Lung microvascular endothelial cell (primary cell): ENCODE data around the gene CLINT1. TPM values are rescaled to one million over a fixed set of nuclear protein-coding genes. Genes with fewer than 3 reads are reported as not detected.
"Not testable (repeated sequence)": the region's sequence is repeated elsewhere in the genome, so short reads cannot be mapped to it uniquely, and the experiment has no call there.

ENCODE experiments used
- DNase-seq, 2 donors: peaks; one replicate each; pipeline versions ENCODE4 v3.0.0 to v3.0.0-alpha.2; 2010; ENCODE audit warnings: low read depth in 2 of 2
- total RNA-seq: library from RNA; depleted of rRNA; stranded (reverse); fragments of >200 nt; gene quantifications from 2 replicates; pipeline ENCODE4 v1.2.1, GENCODE V29; 2014

Gene CLINT1
- 73.2 and 86.7 TPM in 2 replicates for total RNA-seq

DNA sequence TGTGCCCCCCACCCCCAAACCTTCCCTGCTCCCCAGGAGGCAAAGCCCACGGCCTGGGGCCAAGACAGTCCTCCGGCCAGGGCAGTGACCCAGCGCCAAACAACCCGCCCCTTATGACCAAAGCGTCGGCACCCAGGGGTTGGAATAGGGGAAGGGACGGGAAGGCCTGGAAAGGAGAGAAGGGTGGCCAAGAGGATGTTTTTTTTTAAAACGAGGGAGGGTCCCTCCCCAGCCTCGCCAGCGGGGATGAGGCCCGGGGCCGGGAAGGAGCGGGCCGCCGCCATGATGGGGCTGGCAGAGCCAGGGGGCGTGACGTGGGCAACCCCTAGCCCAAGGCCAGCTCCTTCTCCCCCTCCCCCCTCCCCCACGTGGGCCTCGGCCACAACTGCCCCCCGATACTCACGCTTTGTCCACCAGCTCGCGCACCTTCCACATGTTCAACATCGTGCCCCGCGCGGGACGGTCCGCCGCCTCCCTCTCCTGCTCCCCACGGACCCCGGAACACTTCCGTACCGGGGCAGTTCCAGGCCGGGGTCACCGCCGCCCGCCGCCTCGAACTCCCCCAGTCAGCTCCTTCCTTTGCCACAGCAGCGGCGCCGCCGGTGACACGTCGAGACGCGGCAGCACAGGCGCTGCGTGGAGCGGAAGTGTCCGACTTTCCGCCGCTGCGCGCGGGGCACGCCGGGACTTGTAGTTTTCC is at the start of gene CLINT1:
CLINT1 (minus strand) TSS at position 619 of the 700 bp plus-strand sequence; CDS start at position 444, 175 bp downstream.
- DNase-seq, result peak; percentile 88 to 90

DNA sequence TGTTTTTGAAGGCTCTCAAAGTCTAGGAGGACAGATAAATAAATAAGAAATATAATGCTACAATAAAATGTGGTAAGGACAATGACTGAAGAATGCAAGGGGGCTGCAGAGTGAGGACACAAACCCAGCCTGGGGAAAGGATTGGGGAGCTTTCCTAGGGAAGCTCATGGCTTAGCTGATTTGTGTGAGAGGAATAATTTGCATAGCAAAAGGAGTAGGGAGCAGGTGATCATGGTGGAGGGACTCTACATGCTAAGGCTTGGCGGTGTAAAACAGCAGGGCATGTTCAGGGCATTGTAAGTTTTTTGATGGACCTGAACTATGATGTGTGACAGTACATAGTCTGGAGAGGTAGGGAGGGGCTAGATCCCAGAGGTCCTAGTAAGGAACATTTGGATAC is 49.5 kb upstream of the CLINT1 start:
- no peak for DNase-seq

DNA sequence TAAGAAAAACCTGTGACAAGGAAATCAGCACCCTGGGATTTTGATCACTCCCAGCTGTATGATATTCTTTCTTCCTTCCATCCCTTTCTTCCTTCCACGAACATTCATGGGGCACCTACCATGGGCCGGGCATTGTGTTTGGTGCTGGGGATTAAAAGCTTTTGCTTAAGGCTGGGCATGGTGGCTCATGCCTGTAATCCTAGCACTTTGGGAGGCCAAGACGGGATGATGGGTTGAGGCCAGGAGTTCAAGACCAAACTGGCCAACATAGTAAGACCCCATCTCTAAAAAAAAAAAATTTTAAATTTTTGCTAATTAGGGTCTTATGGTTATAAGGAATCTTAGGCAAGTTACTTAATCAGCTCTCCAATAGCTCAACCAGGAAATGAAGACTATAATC is 48.5 kb upstream of the CLINT1 start:
- no peak for DNase-seq

DNA sequence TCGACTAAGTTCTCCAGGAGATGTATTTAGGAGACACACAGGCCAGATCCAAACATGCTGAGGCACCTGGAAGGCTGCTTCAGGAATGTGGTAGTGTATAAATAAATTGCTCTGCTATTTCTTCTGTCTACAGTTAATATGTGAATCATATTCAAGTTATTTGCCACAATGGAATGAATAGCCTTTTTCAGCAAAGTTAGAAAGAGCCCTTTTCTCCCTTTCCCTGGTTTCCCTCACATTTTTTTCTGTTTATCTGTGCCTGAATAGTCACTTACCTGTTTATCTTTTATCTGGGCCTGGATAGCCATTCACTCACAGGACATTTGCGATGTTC is 44.1 kb upstream of the CLINT1 start:
- no peak for DNase-seq

DNA sequence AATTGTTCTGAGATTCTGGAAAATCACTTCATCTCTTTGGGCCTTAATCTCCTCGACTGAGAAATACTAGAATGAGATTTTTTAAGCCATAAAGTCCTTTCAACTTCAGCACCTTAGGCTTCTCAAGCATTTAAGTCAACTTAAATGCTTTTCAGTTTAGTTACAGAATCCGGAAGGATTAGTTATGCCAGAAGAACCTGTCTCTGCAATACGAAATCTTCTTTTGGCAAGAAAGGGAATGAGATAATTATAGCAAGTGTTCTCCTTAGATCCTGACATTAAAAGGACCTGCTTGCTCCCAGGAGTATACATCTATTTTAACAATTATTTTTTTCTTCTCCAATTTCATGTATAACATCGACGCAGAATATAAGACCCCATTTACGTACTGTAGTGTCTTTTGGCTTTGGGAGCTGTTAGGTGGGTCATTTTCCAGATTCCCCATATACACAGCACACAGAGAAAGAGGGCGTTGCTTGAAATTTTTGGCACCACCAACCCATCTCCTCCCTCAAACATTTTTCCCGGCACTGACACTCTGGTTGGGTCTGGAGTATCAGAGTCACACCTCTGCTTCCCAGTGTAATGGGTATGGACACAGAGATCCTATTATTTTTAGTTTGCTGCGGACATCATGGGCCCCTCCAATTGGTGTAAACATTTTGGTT is 43.6 kb upstream of the CLINT1 start:
- no peak for DNase-seq

DNA sequence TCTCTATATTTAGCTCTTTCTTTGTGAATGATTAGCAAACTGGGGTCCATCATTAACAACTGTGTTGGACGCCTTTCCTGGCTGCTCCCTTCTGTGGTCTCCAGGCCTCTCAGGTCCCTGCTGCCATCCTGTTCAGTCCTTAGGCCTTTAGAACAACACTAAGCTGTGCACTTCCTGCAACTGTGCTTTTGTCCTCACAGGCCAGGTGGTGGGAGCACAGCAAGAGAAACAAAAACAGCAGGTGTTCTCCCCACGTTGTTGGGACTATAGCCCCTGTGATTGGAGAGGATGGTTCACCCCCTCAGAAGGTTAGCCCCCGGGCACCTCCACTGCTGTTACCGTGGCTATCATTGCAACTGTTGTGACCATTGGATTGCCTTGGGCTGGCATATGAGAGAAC is 41.7 kb upstream of the CLINT1 start:
- DNase-seq, result no peak

DNA sequence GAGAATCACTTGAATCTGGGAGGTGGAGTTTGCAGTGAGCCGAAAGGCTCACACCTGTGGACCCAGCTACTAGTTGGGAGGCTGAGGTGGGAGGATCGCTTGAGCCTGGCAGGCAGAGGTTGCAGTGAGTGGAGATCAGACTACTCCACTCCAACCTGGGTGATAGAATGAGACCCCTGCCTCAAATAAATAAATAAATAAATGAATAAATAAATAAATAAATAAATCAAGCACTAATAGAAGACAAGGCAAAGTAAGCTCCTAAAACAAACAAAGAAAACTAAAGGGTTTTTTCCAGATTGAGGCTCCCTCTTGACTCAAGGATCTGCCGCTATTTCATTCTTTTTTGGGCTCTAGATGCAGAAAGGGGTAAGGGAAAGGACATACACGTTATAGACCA is 34.7 kb upstream of the CLINT1 start:
- DNase-seq, result no peak

DNA sequence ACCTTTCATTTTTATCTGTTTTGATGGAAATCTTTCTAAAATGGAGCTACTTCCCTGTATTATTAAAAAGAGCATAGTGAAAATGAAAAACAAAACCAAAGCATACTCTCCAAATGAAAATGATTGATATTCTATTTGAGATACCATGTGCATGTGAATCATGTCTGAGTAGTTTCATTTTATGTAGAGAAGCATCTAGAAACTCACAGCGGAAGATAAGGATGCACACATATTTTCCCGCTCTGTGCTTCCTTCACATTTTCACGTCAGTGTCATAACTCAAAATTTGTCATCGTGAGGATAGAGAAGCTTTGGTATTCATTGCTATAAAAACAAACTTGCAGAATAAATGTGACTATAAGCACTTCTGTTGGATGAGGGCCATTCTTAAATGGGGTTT is 34.0 kb upstream of the CLINT1 start:
- DNase-seq, result no peak

DNA sequence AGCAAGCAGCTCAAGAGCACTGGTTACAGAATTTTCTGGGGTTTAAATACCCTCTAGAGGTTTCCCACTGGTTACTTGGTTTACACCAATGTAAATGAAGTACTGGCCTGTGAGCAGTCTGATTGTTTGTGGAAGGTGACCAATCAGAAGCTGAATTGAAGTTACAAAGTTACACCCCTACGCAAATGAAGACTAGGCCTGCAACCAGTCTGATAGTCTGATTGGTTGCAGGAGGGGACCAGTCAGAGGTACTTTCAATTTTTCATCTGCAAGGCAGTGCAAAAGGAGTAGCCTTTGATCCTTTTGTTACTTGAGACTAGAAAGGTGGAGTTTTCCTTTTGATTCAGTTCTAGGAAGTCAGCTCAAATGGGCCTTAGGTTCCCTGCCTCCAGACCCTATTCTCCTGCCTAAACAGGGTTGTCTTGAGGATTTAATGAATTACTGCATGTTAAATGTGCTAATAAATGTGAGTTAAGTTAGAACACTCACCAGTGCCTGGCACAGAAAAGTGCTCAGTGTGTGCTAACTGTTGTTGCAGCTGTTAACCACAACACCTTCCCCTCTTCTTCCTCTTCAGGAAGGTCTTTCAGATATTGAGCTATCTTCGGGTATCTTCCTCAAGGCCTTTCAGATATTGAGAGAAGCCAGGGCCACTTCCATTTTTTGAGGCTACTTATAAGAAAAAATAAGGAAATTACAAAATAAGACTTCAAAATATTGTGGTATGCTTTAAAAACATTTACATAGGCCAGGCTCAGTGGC is 32.1 kb upstream of the CLINT1 start:
- DNase-seq, result no peak

DNA sequence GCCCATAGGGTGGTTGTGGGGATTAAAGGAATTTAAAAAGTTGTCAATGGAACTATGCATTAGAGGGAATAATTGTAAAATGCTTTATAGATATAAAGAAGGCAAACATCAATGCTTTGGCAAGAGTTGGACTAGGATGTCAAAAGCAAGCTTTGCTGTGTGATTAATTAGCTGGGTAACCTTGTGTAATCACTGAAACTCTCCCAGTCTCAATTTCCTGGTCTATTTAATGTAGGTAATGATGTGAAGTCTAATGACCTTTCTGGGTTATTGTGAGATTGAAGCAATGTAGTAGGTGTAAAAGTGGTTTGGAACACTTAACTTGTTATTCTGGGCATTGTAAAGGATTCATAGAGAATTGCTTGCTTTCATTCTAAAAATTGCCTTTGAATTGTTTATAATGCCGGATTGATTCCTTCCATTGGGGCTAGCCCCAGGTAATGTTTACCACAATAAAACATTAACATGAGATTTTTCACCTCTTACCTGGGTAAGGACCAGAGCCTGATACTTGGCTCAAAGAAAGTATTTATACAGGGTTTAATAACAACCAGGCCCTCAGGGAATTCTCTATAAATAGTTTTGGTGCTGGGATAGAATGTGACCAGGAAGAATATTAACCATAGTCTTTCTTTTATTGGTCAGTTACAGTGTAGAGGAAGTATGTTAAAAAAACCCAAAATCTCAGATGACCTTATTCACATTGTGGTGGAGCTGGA is 30.0 kb upstream of the CLINT1 start:
- no peak for DNase-seq

DNA sequence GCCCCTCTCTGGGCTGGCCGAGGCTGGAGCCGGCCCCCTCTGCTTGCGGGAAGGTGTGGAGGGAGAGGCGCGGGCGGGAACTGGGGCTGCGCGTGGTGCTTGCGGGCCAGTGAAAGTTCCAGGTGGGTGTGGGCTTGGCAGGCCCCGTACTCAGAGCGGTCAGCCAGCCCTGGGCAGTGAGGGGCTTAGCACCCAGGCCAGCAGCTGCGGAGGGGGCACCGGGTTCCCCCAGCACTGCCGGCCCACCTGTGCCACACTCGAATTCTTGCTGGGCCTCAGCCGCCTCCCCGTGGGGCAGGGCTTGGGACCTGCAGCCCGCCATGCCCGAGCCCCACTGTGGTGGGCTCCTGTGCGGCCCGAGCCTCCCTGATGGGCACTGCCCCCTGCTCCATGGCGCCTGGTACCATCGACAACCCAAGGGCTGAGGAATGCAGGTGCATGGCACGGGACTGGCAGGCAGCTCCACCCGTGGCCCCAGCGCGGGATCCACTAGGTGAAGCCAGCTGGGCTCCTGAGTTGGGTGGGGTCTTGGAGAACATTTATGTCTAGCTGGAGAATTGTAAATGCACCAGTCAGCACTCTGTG is 27.9 kb upstream of the CLINT1 start:
- no peak for DNase-seq

DNA sequence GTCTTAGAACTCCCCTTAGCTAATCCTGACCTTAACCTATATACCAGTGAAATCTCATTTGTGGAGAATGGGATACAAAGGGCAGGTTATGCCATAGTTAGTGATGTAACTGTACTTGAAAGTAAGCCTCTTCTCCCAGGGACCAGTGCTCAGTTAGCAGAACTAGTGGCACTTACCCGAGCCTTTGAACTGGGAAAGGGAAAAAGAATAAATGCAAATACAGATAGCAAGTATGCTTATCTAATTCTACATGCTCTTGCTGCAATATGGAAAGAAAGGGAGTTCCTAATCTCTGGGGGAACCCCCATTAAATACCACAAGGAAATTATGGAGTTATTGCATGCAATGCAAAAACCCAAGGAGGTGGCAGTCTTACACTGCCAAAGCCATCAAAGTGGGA is 26.1 kb upstream of the CLINT1 start:
- not testable (repeated sequence) for DNase-seq

DNA sequence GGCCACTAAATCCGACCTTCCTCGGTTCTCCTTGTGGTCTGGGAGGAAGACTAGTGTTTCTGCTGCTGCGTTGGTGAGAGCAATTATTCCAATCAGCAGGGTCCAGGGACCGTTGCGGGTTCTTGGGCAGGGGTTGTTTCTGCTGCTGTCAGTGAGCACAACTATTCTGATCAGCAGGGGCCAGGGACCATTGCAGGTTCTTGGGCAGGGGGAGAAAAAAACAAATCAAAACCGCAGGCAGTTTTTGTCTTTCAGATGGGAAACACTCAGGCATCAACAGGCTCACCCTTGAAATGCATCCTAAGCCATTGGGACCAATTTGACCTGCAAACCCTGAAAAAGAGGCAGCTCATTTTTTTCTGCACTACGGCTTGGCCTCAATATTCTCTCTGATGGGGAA is 22.6 kb upstream of the CLINT1 start:
- not testable (repeated sequence) for DNase-seq

DNA sequence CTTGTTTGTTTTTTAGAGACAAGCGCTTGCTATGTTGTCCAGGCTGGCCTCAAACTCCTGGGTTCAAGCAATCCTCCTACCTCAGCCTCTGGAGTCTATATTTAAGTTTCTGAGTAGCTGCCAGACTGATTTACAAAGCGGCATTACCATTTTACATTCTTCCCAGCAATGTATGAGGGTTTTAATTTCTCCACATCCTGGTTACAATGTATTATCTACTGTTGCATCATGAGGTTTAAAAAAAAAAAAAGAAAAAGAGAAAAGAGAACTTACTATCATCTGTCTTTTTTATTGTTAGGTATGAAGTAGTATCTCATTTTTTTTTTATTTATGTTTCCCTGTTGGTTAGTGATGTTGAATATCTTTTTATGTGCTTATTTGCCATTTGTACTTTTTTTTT is 18.9 kb upstream of the CLINT1 start:
- no peak for DNase-seq

DNA sequence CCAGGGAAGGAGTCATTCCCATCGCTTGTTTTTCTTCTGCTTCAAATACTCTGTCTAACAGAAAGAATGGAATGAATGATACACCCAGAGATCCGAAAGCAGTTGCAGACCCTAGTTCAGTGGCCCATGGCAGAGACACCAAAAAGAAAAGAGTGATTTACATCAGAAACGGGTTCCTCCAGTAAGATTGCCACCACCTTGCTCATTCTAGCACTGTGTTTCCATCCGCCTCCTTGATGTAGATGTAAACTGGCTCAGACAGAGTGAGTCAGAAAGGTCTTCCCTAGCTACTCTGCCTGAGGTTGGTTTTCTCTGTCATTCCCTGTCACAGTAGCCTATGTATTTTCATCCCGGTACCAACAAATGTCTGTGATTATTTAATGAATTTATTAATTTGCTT is 15.9 kb upstream of the CLINT1 start:
- no peak for DNase-seq

DNA sequence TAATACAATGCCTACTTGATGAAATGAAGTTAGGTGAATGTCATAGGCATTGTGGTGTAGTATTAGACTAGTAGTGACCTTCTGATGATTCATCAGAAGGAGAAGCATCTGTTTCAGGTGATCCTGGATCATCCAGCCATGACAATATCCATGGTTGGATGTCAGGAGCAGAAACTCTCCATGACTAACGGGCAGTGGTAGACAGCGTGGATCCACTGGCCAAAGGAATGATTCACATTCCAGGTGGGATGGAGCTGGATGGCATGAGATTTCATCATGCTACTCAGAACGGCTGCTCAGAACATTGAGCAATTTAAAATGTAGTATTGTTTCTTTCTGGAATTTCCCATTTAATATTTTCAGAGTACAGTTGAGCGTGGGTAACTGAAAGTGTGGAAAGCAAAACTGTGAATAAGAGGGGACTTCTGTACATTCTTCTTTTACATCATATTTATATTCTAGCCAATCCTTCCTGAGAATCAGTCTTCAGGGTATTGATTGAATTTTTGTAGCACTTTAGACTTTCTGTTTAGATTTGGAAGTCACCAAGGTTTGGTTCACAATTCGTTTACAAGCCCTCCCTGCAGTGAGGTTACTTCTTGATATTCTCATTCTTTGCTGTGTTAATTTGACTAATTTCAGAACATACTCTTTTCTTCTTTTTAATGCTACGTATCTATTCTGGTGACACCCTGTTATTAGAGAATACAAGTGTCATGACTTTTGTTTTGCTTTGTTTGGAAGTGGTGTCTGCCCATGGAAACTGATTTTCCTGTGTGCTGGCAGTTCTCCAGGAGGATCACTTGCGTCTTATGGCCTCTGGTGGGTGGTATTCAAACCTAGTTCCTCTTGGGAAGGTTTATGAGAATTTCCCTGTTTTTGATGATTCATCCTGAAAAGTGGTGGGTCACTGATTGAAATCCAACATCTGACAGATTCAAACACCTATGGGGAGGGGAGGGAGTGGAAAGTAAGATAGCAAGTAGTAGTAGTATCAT is 12.2 kb upstream of the CLINT1 start:
- DNase-seq, result peak; percentile 45 to 73

DNA sequence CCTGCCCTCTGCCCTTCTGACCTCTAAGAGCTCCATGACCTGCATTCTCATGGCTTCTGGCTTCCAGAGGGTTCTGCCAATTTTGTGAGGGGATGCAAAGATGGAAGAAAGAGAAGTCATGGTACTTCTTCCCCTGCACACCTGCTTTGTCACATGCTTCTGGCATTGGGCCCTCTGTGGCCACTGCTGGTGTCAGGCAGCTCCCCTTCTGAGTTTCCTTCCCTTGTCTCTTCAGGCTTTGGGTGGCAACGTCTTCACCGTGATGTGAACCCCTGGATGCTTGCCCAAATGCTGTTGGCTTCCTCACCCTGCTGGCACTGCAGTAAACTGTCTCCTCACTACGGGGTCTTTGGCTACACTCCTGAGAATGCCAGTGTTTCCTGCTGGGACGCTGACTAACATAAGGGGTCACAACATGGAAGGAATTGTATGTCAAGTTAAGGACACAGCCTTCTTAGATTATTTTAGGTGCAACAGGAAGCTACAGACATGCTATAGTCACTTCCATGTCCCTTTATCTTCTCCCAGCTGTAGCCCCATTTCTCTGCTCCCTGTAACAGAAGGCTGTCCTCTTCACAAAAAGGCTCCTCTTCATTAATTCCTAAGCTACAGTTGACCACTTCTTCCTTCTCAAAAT is 8.9 kb upstream of the CLINT1 start:
- no peak for DNase-seq

DNA sequence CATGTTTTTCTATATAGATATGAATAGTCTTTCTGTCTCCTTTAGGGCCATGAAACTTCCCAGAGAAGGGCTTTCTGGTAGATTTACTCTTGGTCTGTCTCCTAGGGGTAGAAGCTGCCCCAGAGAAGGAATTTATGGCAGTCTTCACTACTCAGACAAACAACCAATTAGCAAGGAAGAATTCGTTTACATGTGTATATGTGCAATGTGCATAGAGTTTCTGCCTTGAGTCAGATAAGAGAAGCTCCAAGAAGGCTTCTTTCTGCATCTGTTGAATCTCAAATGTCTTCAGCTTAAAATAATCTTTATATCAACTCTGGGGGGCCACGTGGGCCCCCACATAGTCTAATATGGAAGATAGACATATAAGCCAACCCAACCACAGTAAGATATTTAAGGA is 7.6 kb upstream of the CLINT1 start:
- no peak for DNase-seq

DNA sequence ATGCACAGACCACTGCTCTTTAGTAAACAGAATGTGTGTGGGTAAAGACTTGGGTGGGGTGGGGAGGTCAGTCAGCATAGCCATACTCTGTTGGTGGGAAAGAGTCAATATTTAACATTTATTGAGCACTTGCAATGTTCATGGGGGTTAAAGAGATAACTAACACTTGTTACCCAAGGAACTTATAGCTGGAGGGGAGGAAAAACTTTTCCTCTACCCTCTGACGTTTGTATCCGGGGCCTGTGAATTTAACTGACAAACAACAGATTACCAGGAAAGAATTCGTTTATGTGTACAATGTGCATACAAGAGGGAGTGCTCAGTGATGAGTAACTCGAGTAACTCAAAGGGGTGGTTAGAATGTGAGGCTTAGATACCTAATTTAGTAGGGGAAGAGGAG is 6.8 kb upstream of the CLINT1 start:
- no peak for DNase-seq

DNA sequence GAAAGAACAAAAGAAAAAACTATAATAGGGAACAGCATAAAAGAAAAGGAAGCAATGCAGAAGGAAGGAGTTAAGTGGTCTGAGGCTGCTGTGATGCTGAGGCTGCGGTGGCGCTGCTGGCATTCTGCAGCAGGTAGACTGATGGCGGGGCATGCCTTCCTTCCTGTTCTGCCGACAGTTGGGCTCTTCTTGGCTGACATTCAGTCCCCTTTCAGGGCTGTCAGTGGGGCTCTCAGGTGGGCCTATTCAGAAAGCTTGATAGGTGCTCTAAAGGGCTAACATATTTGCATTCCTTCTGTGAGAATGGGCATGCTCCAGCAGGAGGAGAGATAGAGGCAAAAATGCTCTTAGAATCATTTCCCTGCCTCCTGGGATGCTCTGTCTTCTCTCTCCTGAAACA is 5.1 kb upstream of the CLINT1 start:
- DNase-seq, result no peak
